Measurements from ENCODE around the gene EXOC4. TPM values are rescaled to one million over a fixed set of nuclear protein-coding genes. Genes with fewer than 3 reads are reported as not detected.

EXOC4 gene
- total RNA-seq, 1 experiment from 2014 or later: 75.8 TPM

- H4K5ac ChIP-seq (ENCODE audit: insufficient read length, low read depth, low read length): no peak overlapping the region
- Mint-ChIP-seq H3K4me3 (no peak overlapping the region), H3K27ac (no peak overlapping the region; a peak in 1 of 7 replicates), H3K9me3 (no peaks in the 10 kb centered on the region), H3K4me1 (peaks cover 11 to 30% of the 10 kb centered on the region in 2 experiments), H3K27me3 (ENCODE audit: low read depth) (no peaks in the 10 kb centered on the region), H3K36me3 (ENCODE audit: insufficient read depth in 1 of 3, low read depth in 3 of 3) (peaks cover 7 to 13% (median 11%) of the 10 kb centered on the region in 3 experiments)
- peaks cover 3% of the 10 kb centered on the region for H3K79me1 ChIP-seq (ENCODE audit: insufficient read depth, low read depth, low read length, poor library complexity, severe bottlenecking)
- H3K9me3 ChIP-seq (ENCODE audit: control insufficient read depth, low read depth, low read length): no peaks in the 10 kb centered on the region
- no peak overlapping the region for H3K23ac ChIP-seq (ENCODE audit: insufficient read length, low read depth, low read length)
- no peak overlapping the region for H2BK20ac ChIP-seq (ENCODE audit: low read depth, low read length, poor library complexity, severe bottlenecking)
- H3K27me3 ChIP-seq (ENCODE audit: insufficient read depth, low read length): no peaks in the 10 kb centered on the region
- WGBS (ENCODE audit: extremely low coverage, insufficient read length, low lambda C conversion rate): no CpG with 5 or more reads among the region's 3 CpGs
- H3K23me2 ChIP-seq (ENCODE audit: insufficient read length, low read depth, low read length, poor library complexity, severe bottlenecking): no peaks in the 10 kb centered on the region
- H2BK120ac ChIP-seq (ENCODE audit: low read depth, low read length, poor library complexity, severe bottlenecking): no peak overlapping the region
- TF ChIP-seq CTCF (conservative IDR thresholded peaks at IDR 0.05): no peak
- no peak overlapping the region for H4K8ac ChIP-seq (replicated peaks; ENCODE audit: insufficient read length, low read depth, low read length)
- no peak for DNase-seq
- no peak overlapping the region for H3K4ac ChIP-seq (ENCODE audit: low read depth, low read length)
- H4K91ac ChIP-seq (ENCODE audit: insufficient read length, low read depth, low read length): no peak overlapping the region
- H4K20me1 ChIP-seq (ENCODE audit: control insufficient read depth, insufficient read depth, insufficient read length): no peaks in the 10 kb centered on the region
- no peak overlapping the region for H2BK15ac ChIP-seq (ENCODE audit: low read depth, low read length)
- H3K18ac ChIP-seq (ENCODE audit: insufficient read length, low read depth, low read length): no peak overlapping the region
- H2AFZ ChIP-seq (ENCODE audit: low read length): no peak overlapping the region
- H2BK5ac ChIP-seq (ENCODE audit: insufficient read length, low read length): no peak overlapping the region
- H3K79me2 ChIP-seq (ENCODE audit: insufficient read depth, low read length): no peaks in the 10 kb centered on the region
- no peak overlapping the region for H3K4me2 ChIP-seq (ENCODE audit: insufficient read depth, insufficient read length, low read length)
- H3T11ph ChIP-seq (ENCODE audit: low read length): no peak overlapping the region
- no peak overlapping the region for H3K27ac ChIP-seq (ENCODE audit: insufficient read length, low read depth, low read length)
- H3K56ac ChIP-seq (ENCODE audit: insufficient read length, low read depth, low read length): no peak overlapping the region
- no peak overlapping the region for H2BK12ac ChIP-seq (ENCODE audit: insufficient read length, low read depth, low read length)
- no peak overlapping the region for H2AK5ac ChIP-seq (ENCODE audit: insufficient read length, low read length)
- H3K4me1 ChIP-seq (ENCODE audit: insufficient read depth, low read length): no peaks in the 10 kb centered on the region; the same call in 1 of the 2 replicates
- H3K14ac ChIP-seq (ENCODE audit: insufficient read depth, low read length): no peak overlapping the region
- no peak overlapping the region for H3K9ac ChIP-seq (ENCODE audit: extremely low read depth, insufficient read length, low read length)
Measured at GRCh38 chr7:133295484-133295883, 42.6 kb downstream of the EXOC4 start.
